GM12892 (cell line): Measurements from ENCODE around the gene CCDC86.

Experiments
- POLR2A ChIP-seq: IDR thresholded peaks from 2 replicates; pipeline ENCODE4 v1.6.1; 2011; ENCODE audit warnings: low read depth, low read length, control low read depth
- POLR2AphosphoS5 ChIP-seq: IDR thresholded peaks from 2 replicates; pipeline ENCODE4 v1.6.1; 2011; ENCODE audit warnings: low read depth, low read length, control low read depth

GRCh38 chr11:60897496-60897895 lies 55.6 kb downstream of the CCDC86 start:
- TF ChIP-seq POLR2A, result no peak
- no peak for TF ChIP-seq POLR2AphosphoS5
